GM12878 (cell line): ENCODE measurements around the gene SORCS2. TPM values are rescaled to one million over a fixed set of nuclear protein-coding genes. Genes with fewer than 3 reads are reported as not detected.

Source experiments
- ATAC-seq: fragments of 200-7000 bp; cut with Tn5 transposase; 3 replicates; pipeline ENCODE4 v1.9.1; 2020; ENCODE audit warnings: mild to moderate bottlenecking, moderate library complexity
- BruUV-seq: library from RNA; stranded (reverse); fragments of 400-500 nt; replicated peaks from 2 replicates; lab custom pipeline; 2021; lab: Mats Ljungman, UMichigan
- CTCF ChIA-PET: fragments of 300-600 bp; sonication (Branson Sonifier 250); formaldehyde crosslinking; extraction: SDS; loops from one replicate; lab custom pipeline; 2021; ENCODE audit warnings: inconsistent platforms; lab: Yijun Ruan, JAX
- POLR2A ChIA-PET: fragments of 350-600 bp; formaldehyde crosslinking; extraction: SDS; loops from one replicate; lab custom pipeline; 2021; ENCODE audit warnings: inconsistent platforms; lab: Charles Lee
- RAD21 ChIA-PET: fragments of 300-600 bp; sonication (Branson Sonifier 250); formaldehyde crosslinking; loops from one replicate; lab custom pipeline; 2023; ENCODE audit warnings: antibody characterized with exemption; ENCODE audit not compliant: unreplicated experiment; lab: Charles Lee
- SMC1A ChIA-PET: fragments of 300-600 bp; sonication (Branson Sonifier 250); formaldehyde crosslinking; loops from one replicate; lab custom pipeline; 2023; ENCODE audit not compliant: unreplicated experiment, uncharacterized antibody; lab: Charles Lee
- DNase-seq: peaks from one replicate; pipeline ENCODE4 v3.0.0-alpha.2; 2011; ENCODE audit warnings: low read depth, low spot score
- FAIRE-seq: peaks from 3 replicates; lab custom pipeline; 2011; peaks lifted over from hg19 to GRCh38; lab: Jason Lieb, UNC
- H2AFZ ChIP-seq: 2 replicates; pipeline ENCODE4 v1.6.0; 2011; ENCODE audit warnings: low read depth, low read length, control low read depth; ENCODE audit not compliant: control insufficient read depth
- H3K27ac ChIP-seq: 2 replicates; pipeline ENCODE4 v1.5.1; 2011; ENCODE audit warnings: control low read depth; ENCODE audit not compliant: control insufficient read depth, insufficient read depth
- H3K27me3 ChIP-seq, 2 experiments: replicated peaks in 1 of 2; 2 replicates each; pipeline versions ENCODE4 v1.6.0 to v1.6.1; 2011; ENCODE audit warnings: low read length in 1 of 2; ENCODE audit not compliant: control insufficient read depth in 2 of 2, insufficient read depth in 2 of 2
- H3K36me3 ChIP-seq, 2 experiments: 2 replicates each; pipeline ENCODE4 v1.5.1; 2011; ENCODE audit warnings: low read length in 1 of 2; ENCODE audit not compliant: control insufficient read depth in 2 of 2, insufficient read depth in 2 of 2
- H3K4me1 ChIP-seq: 2 replicates; pipeline ENCODE4 v1.6.1; 2011; ENCODE audit warnings: mild to moderate bottlenecking, low read length, moderate library complexity, mixed read lengths; ENCODE audit not compliant: control insufficient read depth, insufficient read depth
- H3K4me2 ChIP-seq: 2 replicates; pipeline ENCODE4 v1.6.0; 2011; ENCODE audit warnings: control low read depth; ENCODE audit not compliant: control insufficient read depth, insufficient read depth
- H3K4me3 ChIP-seq: fragments of 200-600 bp; sonication (generic); 2 replicates; pipeline ENCODE4 v1.5.1; 2016
- H3K79me2 ChIP-seq: 2 replicates; pipeline ENCODE4 v1.6.0; 2011; ENCODE audit warnings: low read length; ENCODE audit not compliant: control insufficient read depth, insufficient read depth
- H3K9ac ChIP-seq: 2 replicates; pipeline ENCODE4 v1.8.0; 2011; ENCODE audit warnings: low read length, control low read depth, mixed read lengths; ENCODE audit not compliant: control insufficient read depth, insufficient read depth
- H3K9me3 ChIP-seq: replicated peaks from 3 replicates; pipeline ENCODE4 v1.5.1; 2011; ENCODE audit warnings: mild to moderate bottlenecking, low read length; ENCODE audit not compliant: control insufficient read depth, insufficient read depth
- H4K20me1 ChIP-seq: 2 replicates; pipeline ENCODE4 v1.6.0; 2011; ENCODE audit not compliant: control insufficient read depth, insufficient read depth
- RAD51 ChIP-seq: fragments of 450-650 bp; IDR thresholded peaks from 2 replicates; pipeline ENCODE4 v1.6.1; 2016; ENCODE audit warnings: moderate library complexity, mild to moderate bottlenecking, inconsistent platforms
- RB1 ChIP-seq: fragments of 450-650 bp; formaldehyde crosslinking; IDR thresholded peaks from 2 replicates; pipeline ENCODE4 v1.6.1; 2017; ENCODE audit warnings: mild to moderate bottlenecking, borderline replicate concordance
- TCF7 ChIP-seq: IDR thresholded peaks from 2 replicates; pipeline ENCODE4 v1.6.1; 2014; ENCODE audit warnings: antibody characterized with exemption, borderline replicate concordance
- WRNIP1 ChIP-seq: IDR thresholded peaks from 2 replicates; pipeline ENCODE4 v1.6.1; 2011; ENCODE audit warnings: low read depth, low read length, improper control_type of control experiment, borderline replicate concordance
- WGBS: methylation state at CpG from one replicate; pipeline ENCODE4 v1.1.6; 2016; ENCODE audit warnings: low lambda C conversion rate; ENCODE audit not compliant: insufficient replicate concordance, insufficient coverage; ENCODE audit errors: missing lambda C conversion rate; 5-methylcytosine and 5-hydroxymethylcytosine counted together
- in situ Hi-C: fragments of 300-500 bp; cut with MboI; formaldehyde crosslinking; loops from 9 replicates; pipeline ENCODE4 v1.14.3; 2018; ENCODE audit warnings: mixed read lengths
- intact Hi-C: fragments of 100-400 bp; cut with micrococcal nuclease; formaldehyde crosslinking; loops from one replicate; pipeline ENCODE4 v1.14.2; 2022; ENCODE audit not compliant: unreplicated experiment
- polyA plus RNA-seq, 11 experiments: library from polyadenylated mRNA; depleted of rRNA in 4 of 11; unstranded in 6 of 11; stranded (reverse) in 5 of 11; fragments of >200 nt; fragmentation: Nextera tagmentation in 4 of 11; fragmentation: Illumina TruSeq in 1 of 11; extraction: Ambion mirVana in 4 of 11; extraction: Trizol in 1 of 11; gene quantifications; 1 replicate in 1 of 11; 2 replicates in 10 of 11; pipeline versions ENCODE4 v1.2.1 to v1.2.3, GENCODE V29; 2011 to 2016; ENCODE audit warnings: inconsistent platforms in 2 of 11, missing spikeins in 2 of 11, low read depth in 1 of 11
- total RNA-seq, 4 experiments: library from RNA; depleted of rRNA in 3 of 4; stranded (reverse); fragments of >200 nt in 3 of 4; fragmentation: Illumina TruSeq in 1 of 4; extraction: Trizol in 1 of 4; gene quantifications; 2 replicates each; pipeline versions ENCODE4 v1.2.1 to v1.2.3, GENCODE V29; 2013 to 2021
- TF ChIP-seq, protein P1 (sequence below): IDR thresholded peaks from 2 replicates; pipeline ENCODE4 v1.6.1; 2012; ENCODE audit warnings: low read depth, low read length, improper control_type of control experiment
- TF ChIP-seq, protein P2 (sequence below): IDR thresholded peaks from 2 replicates; pipeline ENCODE4 v1.6.1; 2012; ENCODE audit warnings: improper control_type of control experiment, low read depth, low read length; ENCODE audit not compliant: insufficient replicate concordance
- TF ChIP-seq, protein P3 (sequence below): fragments of 450-650 bp; IDR thresholded peaks from 2 replicates; pipeline ENCODE4 v1.6.1; 2018; ENCODE audit warnings: borderline replicate concordance, mild to moderate bottlenecking; ENCODE audit not compliant: partially characterized antibody

Gene SORCS2
- total and polyA plus RNA-seq, 10 of the 15 experiments (the other 5 are each of a cell fraction or from before 2014, with no cell fraction given) = 0.01 to 0.15 (median 0.05) TPM; not detected in 5

DNA sequence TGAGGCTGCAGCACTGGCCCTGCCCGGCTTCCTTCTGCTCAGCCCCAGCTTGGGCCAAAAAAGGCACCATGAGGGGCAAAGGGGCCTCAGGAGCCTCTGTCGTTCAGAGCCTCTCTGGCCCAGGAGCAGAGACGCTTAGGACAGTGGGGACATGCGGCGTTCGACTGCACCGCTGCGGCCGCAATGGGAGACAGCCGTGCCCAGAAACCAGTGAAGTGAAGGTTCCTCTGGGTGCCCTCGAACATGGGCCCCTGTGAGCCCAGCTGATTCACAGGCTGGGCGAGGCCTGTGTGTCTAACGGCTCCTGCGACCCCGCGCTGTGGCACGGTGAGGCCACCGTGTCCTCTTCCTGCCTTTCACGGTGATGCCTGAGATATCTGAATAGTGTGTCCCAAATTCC lies 512.3 kb downstream of the SORCS2 start:
- no TSS peak for BruUV-seq
- intact Hi-C loops = no loop called here
- in situ Hi-C loops = no loop called here
- no peak overlapping the region for H3K4me3 ChIP-seq
- ATAC-seq = no peak
- H3K36me3 ChIP-seq = no peaks in the 10 kb centered on the region
- H2AFZ ChIP-seq = no peak overlapping the region
- ChIA-PET RAD21 (no interaction called here), SMC1A (no interaction called here), POLR2A (no interaction called here), CTCF (interaction anchor here (1.0 kb wide), 1 partner anchor 98 kb away, joined by 3 read pairs; no protein-coding TSS in a partner anchor)
- TF ChIP-seq TCF7 (no peak), RAD51 (no peak), WRNIP1 (no peak), RB1 (no peak)
- TF ChIP-seq, protein P1, sequence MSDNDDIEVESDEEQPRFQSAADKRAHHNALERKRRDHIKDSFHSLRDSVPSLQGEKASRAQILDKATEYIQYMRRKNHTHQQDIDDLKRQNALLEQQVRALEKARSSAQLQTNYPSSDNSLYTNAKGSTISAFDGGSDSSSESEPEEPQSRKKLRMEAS = no peak
- TF ChIP-seq, protein P2, sequence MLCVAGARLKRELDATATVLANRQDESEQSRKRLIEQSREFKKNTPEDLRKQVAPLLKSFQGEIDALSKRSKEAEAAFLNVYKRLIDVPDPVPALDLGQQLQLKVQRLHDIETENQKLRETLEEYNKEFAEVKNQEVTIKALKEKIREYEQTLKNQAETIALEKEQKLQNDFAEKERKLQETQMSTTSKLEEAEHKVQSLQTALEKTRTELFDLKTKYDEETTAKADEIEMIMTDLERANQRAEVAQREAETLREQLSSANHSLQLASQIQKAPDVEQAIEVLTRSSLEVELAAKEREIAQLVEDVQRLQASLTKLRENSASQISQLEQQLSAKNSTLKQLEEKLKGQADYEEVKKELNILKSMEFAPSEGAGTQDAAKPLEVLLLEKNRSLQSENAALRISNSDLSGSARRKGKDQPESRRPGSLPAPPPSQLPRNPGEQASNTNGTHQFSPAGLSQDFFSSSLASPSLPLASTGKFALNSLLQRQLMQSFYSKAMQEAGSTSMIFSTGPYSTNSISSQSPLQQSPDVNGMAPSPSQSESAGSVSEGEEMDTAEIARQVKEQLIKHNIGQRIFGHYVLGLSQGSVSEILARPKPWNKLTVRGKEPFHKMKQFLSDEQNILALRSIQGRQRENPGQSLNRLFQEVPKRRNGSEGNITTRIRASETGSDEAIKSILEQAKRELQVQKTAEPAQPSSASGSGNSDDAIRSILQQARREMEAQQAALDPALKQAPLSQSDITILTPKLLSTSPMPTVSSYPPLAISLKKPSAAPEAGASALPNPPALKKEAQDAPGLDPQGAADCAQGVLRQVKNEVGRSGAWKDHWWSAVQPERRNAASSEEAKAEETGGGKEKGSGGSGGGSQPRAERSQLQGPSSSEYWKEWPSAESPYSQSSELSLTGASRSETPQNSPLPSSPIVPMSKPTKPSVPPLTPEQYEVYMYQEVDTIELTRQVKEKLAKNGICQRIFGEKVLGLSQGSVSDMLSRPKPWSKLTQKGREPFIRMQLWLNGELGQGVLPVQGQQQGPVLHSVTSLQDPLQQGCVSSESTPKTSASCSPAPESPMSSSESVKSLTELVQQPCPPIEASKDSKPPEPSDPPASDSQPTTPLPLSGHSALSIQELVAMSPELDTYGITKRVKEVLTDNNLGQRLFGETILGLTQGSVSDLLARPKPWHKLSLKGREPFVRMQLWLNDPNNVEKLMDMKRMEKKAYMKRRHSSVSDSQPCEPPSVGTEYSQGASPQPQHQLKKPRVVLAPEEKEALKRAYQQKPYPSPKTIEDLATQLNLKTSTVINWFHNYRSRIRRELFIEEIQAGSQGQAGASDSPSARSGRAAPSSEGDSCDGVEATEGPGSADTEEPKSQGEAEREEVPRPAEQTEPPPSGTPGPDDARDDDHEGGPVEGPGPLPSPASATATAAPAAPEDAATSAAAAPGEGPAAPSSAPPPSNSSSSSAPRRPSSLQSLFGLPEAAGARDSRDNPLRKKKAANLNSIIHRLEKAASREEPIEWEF = no peak
- TF ChIP-seq, protein P3, sequence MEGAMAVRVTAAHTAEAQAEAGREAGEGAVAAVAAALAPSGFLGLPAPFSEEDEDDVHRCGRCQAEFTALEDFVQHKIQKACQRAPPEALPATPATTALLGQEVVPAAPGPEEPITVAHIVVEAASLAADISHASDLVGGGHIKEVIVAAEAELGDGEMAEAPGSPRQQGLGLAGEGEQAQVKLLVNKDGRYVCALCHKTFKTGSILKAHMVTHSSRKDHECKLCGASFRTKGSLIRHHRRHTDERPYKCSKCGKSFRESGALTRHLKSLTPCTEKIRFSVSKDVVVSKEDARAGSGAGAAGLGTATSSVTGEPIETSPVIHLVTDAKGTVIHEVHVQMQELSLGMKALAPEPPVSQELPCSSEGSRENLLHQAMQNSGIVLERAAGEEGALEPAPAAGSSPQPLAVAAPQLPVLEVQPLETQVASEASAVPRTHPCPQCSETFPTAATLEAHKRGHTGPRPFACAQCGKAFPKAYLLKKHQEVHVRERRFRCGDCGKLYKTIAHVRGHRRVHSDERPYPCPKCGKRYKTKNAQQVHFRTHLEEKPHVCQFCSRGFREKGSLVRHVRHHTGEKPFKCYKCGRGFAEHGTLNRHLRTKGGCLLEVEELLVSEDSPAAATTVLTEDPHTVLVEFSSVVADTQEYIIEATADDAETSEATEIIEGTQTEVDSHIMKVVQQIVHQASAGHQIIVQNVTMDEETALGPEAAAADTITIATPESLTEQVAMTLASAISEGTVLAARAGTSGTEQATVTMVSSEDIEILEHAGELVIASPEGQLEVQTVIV = no peak
- WGBS = 73% methylated on average over 19 of the region's 19 CpGs
- no peak for FAIRE-seq
- no peaks in the 10 kb centered on the region for H3K9me3 ChIP-seq
- no peaks in the 10 kb centered on the region; a peak in 1 of 4 replicates for H3K27me3 ChIP-seq
- no peaks in the 10 kb centered on the region for H3K79me2 ChIP-seq
- H3K27ac ChIP-seq = no peak overlapping the region
- no peaks in the 10 kb centered on the region for H4K20me1 ChIP-seq
- H3K4me1 ChIP-seq = no peaks in the 10 kb centered on the region
- no peak for DNase-seq
- no peak overlapping the region for H3K9ac ChIP-seq
- H3K4me2 ChIP-seq = no peak overlapping the region
